ENCODE results near the gene KRTAP19-7. TPM values are rescaled to one million over a fixed set of nuclear protein-coding genes. Genes with fewer than 3 reads are reported as not detected.

The KRTAP19-7 gene
- total and polyA plus RNA-seq, 3 experiments from 2014 or later = not detected

DNA sequence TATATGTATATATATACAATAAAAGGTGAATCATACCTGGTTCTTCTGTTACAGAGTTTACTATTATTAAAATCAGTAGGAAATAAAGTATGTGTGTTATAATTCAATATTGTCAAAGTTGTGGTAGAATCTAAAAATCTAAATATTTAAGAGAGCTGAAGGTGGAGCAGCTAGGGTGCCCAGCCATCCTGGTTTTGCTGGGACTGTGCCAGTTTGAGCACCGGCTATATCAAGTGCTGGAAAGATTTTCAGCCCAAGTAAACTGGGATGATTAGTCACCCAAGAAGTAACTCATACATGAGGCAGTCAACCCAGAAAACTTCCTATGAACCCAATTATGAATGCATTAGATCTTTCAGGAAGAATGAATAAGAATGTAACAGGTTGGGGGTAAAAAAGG is 42.2 kb downstream of the KRTAP19-7 start:
- Mint-ChIP-seq H3K36me3 (no peaks in the 10 kb centered on the region), H3K4me1 (no peaks in the 10 kb centered on the region), H3K9me3 (peaks cover 0 to 2% (median 0%) of the 10 kb centered on the region in 5 donors), H3K27ac (no peak overlapping the region), H3K27me3 (peaks cover 0 to 1% of the 10 kb centered on the region in 2 donors), H3K4me3 (no peak overlapping the region)
- no peak overlapping the region for H3K4me3 ChIP-seq (ENCODE audit: low read length)
- H3K9me3 ChIP-seq (ENCODE audit: low read length) = no peaks in the 10 kb centered on the region
- no peaks in the 10 kb centered on the region for H3K27me3 ChIP-seq (ENCODE audit: insufficient read depth, low read length, poor library complexity, severe bottlenecking)
- no peak for DNase-seq
- no peak overlapping the region for H3K27ac ChIP-seq (ENCODE audit: low read depth, low read length)
- ChIA-PET CTCF (no interaction called here), POLR2A (no interaction called here)
- no peaks in the 10 kb centered on the region for H3K36me3 ChIP-seq (ENCODE audit: insufficient read depth, low read length)
- H3K4me1 ChIP-seq (ENCODE audit: insufficient read depth, low read length) = no peaks in the 10 kb centered on the region

- ChIA-PET POLR2A (no interaction called here), CTCF (no interaction called here)
- Mint-ChIP-seq H3K36me3 (no peaks in the 10 kb centered on the region), H3K4me1 (no peaks in the 10 kb centered on the region), H3K4me3 (no peak overlapping the region), H3K9me3 (peaks cover 0 to 2% (median 0%) of the 10 kb centered on the region in 5 donors), H3K27me3 (peaks cover 0 to 1% of the 10 kb centered on the region in 2 donors), H3K27ac (no peak overlapping the region)
- no peak overlapping the region for H3K27ac ChIP-seq (ENCODE audit: low read depth, low read length)
- no peak overlapping the region for H3K4me3 ChIP-seq (ENCODE audit: low read length)
- no peak for DNase-seq
- no peaks in the 10 kb centered on the region for H3K27me3 ChIP-seq (ENCODE audit: insufficient read depth, low read length, poor library complexity, severe bottlenecking)
- no peaks in the 10 kb centered on the region for H3K9me3 ChIP-seq (ENCODE audit: low read length)
- no peaks in the 10 kb centered on the region for H3K4me1 ChIP-seq (ENCODE audit: insufficient read depth, low read length)
- H3K36me3 ChIP-seq (ENCODE audit: insufficient read depth, low read length) = no peaks in the 10 kb centered on the region
These were observed 45.4 kb downstream of the KRTAP19-7 start for GRCh38 chr21:30515681-30516080.

Other genes starting within 250 kb of the KRTAP19-7 start
- not detected for gene KRTAP26-1, start 241.0 kb downstream of the KRTAP19-7 start, total RNA-seq
- gene KRTAP26-1, start 241.0 kb downstream of the KRTAP19-7 start, polyA plus RNA-seq = not detected
- not detected for gene KRTAP27-1, start 223.6 kb downstream of the KRTAP19-7 start, total RNA-seq
- gene KRTAP27-1, start 223.6 kb downstream of the KRTAP19-7 start, polyA plus RNA-seq = not detected
- gene KRTAP23-1, start 212.7 kb downstream of the KRTAP19-7 start, total RNA-seq = not detected
- gene KRTAP23-1, start 212.7 kb downstream of the KRTAP19-7 start, polyA plus RNA-seq = not detected
- gene KRTAP13-2, start 189.0 kb downstream of the KRTAP19-7 start, total RNA-seq = not detected
- not detected for gene KRTAP13-2, start 189.0 kb downstream of the KRTAP19-7 start, polyA plus RNA-seq
- not detected for gene KRTAP13-1, start 165.3 kb downstream of the KRTAP19-7 start, total RNA-seq
- not detected for gene KRTAP13-1, start 165.3 kb downstream of the KRTAP19-7 start, polyA plus RNA-seq
- gene KRTAP13-3, start 135.4 kb downstream of the KRTAP19-7 start, total RNA-seq = not detected
- gene KRTAP13-3, start 135.4 kb downstream of the KRTAP19-7 start, polyA plus RNA-seq = not detected
- not detected for gene KRTAP13-4, start 131.1 kb downstream of the KRTAP19-7 start, total RNA-seq
- not detected for gene KRTAP13-4, start 131.1 kb downstream of the KRTAP19-7 start, polyA plus RNA-seq
- not detected for gene KRTAP15-1, start 121.0 kb downstream of the KRTAP19-7 start, total RNA-seq
- gene KRTAP15-1, start 121.0 kb downstream of the KRTAP19-7 start, polyA plus RNA-seq = not detected
- not detected for gene KRTAP19-1, start 80.9 kb downstream of the KRTAP19-7 start, total RNA-seq
- gene KRTAP19-1, start 80.9 kb downstream of the KRTAP19-7 start, polyA plus RNA-seq = not detected
- gene KRTAP19-2, start 73.9 kb downstream of the KRTAP19-7 start, total RNA-seq = not detected
- gene KRTAP19-2, start 73.9 kb downstream of the KRTAP19-7 start, polyA plus RNA-seq = not detected
- not detected for gene KRTAP19-3, start 69.3 kb downstream of the KRTAP19-7 start, total RNA-seq
- gene KRTAP19-3, start 69.3 kb downstream of the KRTAP19-7 start, polyA plus RNA-seq = not detected
- gene KRTAP19-4, start 64.1 kb downstream of the KRTAP19-7 start, total RNA-seq = not detected
- not detected for gene KRTAP19-4, start 64.1 kb downstream of the KRTAP19-7 start, polyA plus RNA-seq
- not detected for gene KRTAP19-5, start 59.2 kb downstream of the KRTAP19-7 start, total RNA-seq
- gene KRTAP19-5, start 59.2 kb downstream of the KRTAP19-7 start, polyA plus RNA-seq = not detected
- not detected for gene KRTAP19-6, start 19.4 kb downstream of the KRTAP19-7 start, total RNA-seq
- gene KRTAP19-6, start 19.4 kb downstream of the KRTAP19-7 start, polyA plus RNA-seq = not detected
- gene KRTAP22-2, start 29.1 kb upstream of the KRTAP19-7 start, total RNA-seq = not detected
- not detected for gene KRTAP22-2, start 29.1 kb upstream of the KRTAP19-7 start, polyA plus RNA-seq
- gene KRTAP6-3, start 31.1 kb upstream of the KRTAP19-7 start, total RNA-seq = not detected
- gene KRTAP6-3, start 31.1 kb upstream of the KRTAP19-7 start, polyA plus RNA-seq = not detected
- gene KRTAP6-2, start 37.6 kb upstream of the KRTAP19-7 start, total RNA-seq = not detected
- gene KRTAP6-2, start 37.6 kb upstream of the KRTAP19-7 start, polyA plus RNA-seq = not detected
- gene KRTAP22-1, start 39.8 kb upstream of the KRTAP19-7 start, total RNA-seq = not detected
- gene KRTAP22-1, start 39.8 kb upstream of the KRTAP19-7 start, polyA plus RNA-seq = not detected
- gene KRTAP6-1, start 52.6 kb upstream of the KRTAP19-7 start, total RNA-seq = not detected
- not detected for gene KRTAP6-1, start 52.6 kb upstream of the KRTAP19-7 start, polyA plus RNA-seq
- not detected for gene KRTAP20-1, start 55.1 kb upstream of the KRTAP19-7 start, total RNA-seq
- not detected for gene KRTAP20-1, start 55.1 kb upstream of the KRTAP19-7 start, polyA plus RNA-seq
- gene KRTAP20-4, start 59.3 kb upstream of the KRTAP19-7 start, total RNA-seq = not detected
- gene KRTAP20-4, start 59.3 kb upstream of the KRTAP19-7 start, polyA plus RNA-seq = not detected
- not detected for gene KRTAP20-2, start 73.9 kb upstream of the KRTAP19-7 start, total RNA-seq
- not detected for gene KRTAP20-2, start 73.9 kb upstream of the KRTAP19-7 start, polyA plus RNA-seq
- not detected for gene KRTAP20-3, start 81.5 kb upstream of the KRTAP19-7 start, total RNA-seq
- not detected for gene KRTAP20-3, start 81.5 kb upstream of the KRTAP19-7 start, polyA plus RNA-seq
- not detected for gene KRTAP21-3, start 157.5 kb upstream of the KRTAP19-7 start, total RNA-seq
- gene KRTAP21-3, start 157.5 kb upstream of the KRTAP19-7 start, polyA plus RNA-seq = not detected
- not detected for gene KRTAP21-2, start 185.9 kb upstream of the KRTAP19-7 start, total RNA-seq
- not detected for gene KRTAP21-2, start 185.9 kb upstream of the KRTAP19-7 start, polyA plus RNA-seq
- not detected for gene KRTAP21-1, start 194.1 kb upstream of the KRTAP19-7 start, total RNA-seq
- gene KRTAP21-1, start 194.1 kb upstream of the KRTAP19-7 start, polyA plus RNA-seq = not detected

All from CD8-positive, alpha-beta memory T cell (primary cell).